Brain pericyte (primary cell): ENCODE data around the gene TNFSF9.
"Not testable (repeated sequence)": the region's sequence is repeated elsewhere in the genome, so short reads cannot be mapped to it uniquely, and the experiment has no call there.

ENCODE experiments used
- DNase-seq: peaks from one replicate; pipeline ENCODE4 v3.0.0-alpha.2; 2012; ENCODE audit warnings: low read depth, low spot score

TNFSF9 gene

GRCh38 chr19:6508028-6508771 lies 22.6 kb upstream of the TNFSF9 start:
- DNase-seq: not testable (repeated sequence)

- no peak for DNase-seq
Observed at GRCh38 chr19:6509118-6509971, 21.5 kb upstream of the TNFSF9 start.

- DNase-seq: no peak
Observed at GRCh38 chr19:6510618-6511017, 20.2 kb upstream of the TNFSF9 start.

- no peak for DNase-seq
Observed at GRCh38 chr19:6514089-6514488, 16.7 kb upstream of the TNFSF9 start.

GRCh38 chr19:6514926-6515544 lies 15.8 kb upstream of the TNFSF9 start:
- DNase-seq: no peak

GRCh38 chr19:6516018-6516658 lies 14.7 kb upstream of the TNFSF9 start:
- DNase-seq: peak; percentile 71

- no peak for DNase-seq
Observed at GRCh38 chr19:6516659-6517291, 14.1 kb upstream of the TNFSF9 start.

- DNase-seq: no peak
Observed at GRCh38 chr19:6518145-6518911, 12.5 kb upstream of the TNFSF9 start.

GRCh38 chr19:6519289-6519688 lies 11.5 kb upstream of the TNFSF9 start:
- no peak for DNase-seq

GRCh38 chr19:6521718-6522646 lies 8.8 kb upstream of the TNFSF9 start:
- DNase-seq: no peak

GRCh38 chr19:6522712-6523111 lies 8.1 kb upstream of the TNFSF9 start:
- no peak for DNase-seq

- DNase-seq: no peak
Observed at GRCh38 chr19:6524311-6524710, 6.5 kb upstream of the TNFSF9 start.

- no peak for DNase-seq
Observed at GRCh38 chr19:6527893-6528543, 2.8 kb upstream of the TNFSF9 start.

GRCh38 chr19:6528544-6529121 lies 2.2 kb upstream of the TNFSF9 start:
- no peak for DNase-seq

- DNase-seq: no peak
Observed at GRCh38 chr19:6529351-6529750, 1.5 kb upstream of the TNFSF9 start.

- DNase-seq: no peak
Observed at GRCh38 chr19:6529937-6530385, 865 bp upstream of the TNFSF9 start.

- DNase-seq: no peak
Observed at GRCh38 chr19:6531163-6531955, 533 bp downstream of the TNFSF9 start.

GRCh38 chr19:6531956-6532243 lies 1.1 kb downstream of the TNFSF9 start:
- no peak for DNase-seq
